ENCODE data around the gene NADSYN1. TPM values are rescaled to one million over a fixed set of nuclear protein-coding genes. Genes with fewer than 3 reads are reported as not detected.
A peak's percentile ranks its signal among the peaks of the same experiment; 100 is the strongest.

The NADSYN1 gene
- total RNA-seq, 2 donors from 2014 or later = 18.0 to 18.8 TPM

DNA sequence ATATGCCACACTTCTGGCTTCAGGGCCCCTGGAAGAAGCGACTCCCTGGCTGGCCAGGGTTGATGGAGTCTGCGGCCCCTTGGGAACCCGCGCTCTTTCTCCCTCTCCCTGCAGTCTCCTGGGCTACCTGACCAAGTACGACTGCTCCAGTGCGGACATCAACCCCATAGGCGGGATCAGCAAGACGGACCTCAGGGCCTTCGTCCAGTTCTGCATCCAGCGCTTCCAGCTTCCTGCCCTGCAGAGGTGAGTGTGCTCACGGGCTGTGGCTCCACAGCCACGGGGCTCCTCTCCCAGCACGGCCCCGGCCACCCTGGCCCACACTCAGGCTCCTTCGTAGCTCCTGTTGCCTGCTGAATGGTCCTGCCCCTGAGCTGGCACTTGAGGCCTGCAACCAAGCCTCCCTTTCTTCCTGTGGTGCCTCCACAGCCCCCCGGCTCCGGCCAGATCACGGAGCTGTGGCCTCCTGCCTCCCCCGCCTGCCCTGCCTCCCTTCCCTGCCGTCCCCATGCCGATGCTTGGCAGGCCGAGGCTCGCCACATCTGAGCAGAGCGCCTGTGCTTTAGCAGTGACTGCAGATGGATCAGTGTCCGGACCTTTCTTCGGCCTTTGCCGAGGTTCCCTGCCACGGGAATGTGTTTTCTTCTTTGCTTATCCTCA lies 37.9 kb downstream of the NADSYN1 start:
- no peak for DNase-seq (ENCODE audit: low spot score)

DNA sequence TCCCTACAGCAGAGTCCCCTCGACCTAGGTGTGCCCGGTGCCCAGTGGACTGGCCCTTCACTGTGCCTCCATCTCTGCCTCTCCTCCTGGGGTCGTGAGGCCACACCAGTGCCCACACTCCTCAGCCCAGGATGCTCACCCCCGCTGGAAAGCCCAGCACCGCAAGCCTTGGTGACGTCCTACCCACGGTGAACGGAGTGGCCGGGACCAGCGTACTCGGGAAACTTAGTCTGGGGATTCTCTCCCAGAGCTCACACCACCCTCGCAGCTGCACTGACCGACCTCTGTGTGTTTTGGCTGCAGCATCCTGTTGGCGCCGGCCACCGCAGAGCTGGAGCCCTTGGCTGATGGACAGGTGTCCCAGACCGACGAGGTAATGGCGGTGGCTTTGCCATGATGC lies 38.5 kb downstream of the NADSYN1 start:
- H3K27me3 ChIP-seq = no peaks in the 10 kb centered on the region
- H3K36me3 ChIP-seq = peaks cover 30% of the 10 kb centered on the region
- no peak overlapping the region for H3K27ac ChIP-seq
- TF ChIP-seq, protein P1, sequence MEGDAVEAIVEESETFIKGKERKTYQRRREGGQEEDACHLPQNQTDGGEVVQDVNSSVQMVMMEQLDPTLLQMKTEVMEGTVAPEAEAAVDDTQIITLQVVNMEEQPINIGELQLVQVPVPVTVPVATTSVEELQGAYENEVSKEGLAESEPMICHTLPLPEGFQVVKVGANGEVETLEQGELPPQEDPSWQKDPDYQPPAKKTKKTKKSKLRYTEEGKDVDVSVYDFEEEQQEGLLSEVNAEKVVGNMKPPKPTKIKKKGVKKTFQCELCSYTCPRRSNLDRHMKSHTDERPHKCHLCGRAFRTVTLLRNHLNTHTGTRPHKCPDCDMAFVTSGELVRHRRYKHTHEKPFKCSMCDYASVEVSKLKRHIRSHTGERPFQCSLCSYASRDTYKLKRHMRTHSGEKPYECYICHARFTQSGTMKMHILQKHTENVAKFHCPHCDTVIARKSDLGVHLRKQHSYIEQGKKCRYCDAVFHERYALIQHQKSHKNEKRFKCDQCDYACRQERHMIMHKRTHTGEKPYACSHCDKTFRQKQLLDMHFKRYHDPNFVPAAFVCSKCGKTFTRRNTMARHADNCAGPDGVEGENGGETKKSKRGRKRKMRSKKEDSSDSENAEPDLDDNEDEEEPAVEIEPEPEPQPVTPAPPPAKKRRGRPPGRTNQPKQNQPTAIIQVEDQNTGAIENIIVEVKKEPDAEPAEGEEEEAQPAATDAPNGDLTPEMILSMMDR (IDR thresholded peaks at IDR 0.05) = no peak
- H3K9me3 ChIP-seq = no peaks in the 10 kb centered on the region
- H3K4me1 ChIP-seq = peaks cover 0 to 6% of the 10 kb centered on the region in 2 donors
- no peak overlapping the region for H3K4me3 ChIP-seq
- DNase-seq (ENCODE audit: low spot score) = no peak

More for the DNA sequence above, 37.9 kb downstream of the NADSYN1 start:
- Histone ChIP-seq H3K36me3 (peaks cover 31% of the 10 kb centered on the region), H3K4me1 (peaks cover 0 to 6% of the 10 kb centered on the region in 2 donors), H3K4me3 (no peak overlapping the region), H3K27me3 (no peaks in the 10 kb centered on the region), H3K9me3 (no peaks in the 10 kb centered on the region), H3K27ac (no peak overlapping the region)
- TF ChIP-seq, protein P1 (IDR thresholded peaks at IDR 0.05) = no peak

DNA sequence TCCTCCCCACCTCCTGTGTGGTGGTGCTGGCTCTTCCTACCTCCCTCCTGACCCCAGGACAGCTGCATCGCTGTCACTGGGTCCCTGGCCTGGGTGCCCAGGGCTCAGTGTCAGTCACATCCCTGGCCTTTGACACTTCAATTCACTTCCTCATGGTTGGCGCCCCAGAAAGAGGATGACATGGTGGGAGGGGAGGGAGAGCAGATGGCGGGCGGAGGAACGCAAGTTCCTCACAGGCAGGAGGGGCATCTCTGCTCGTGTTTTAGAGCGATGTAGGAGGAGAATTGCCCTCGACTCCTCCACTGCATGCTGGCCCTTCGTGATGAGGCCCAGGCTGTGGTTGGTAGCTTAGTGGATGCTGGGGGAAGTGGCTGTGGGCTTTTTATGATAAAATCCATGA lies 38.9 kb downstream of the NADSYN1 start:
- peaks cover 0 to 6% of the 10 kb centered on the region in 2 donors for H3K4me1 ChIP-seq
- peak; percentile 40 for DNase-seq (ENCODE audit: low spot score)
- no peaks in the 10 kb centered on the region for H3K27me3 ChIP-seq
- TF ChIP-seq, protein P1 (IDR thresholded peaks at IDR 0.05) = no peak
- H3K36me3 ChIP-seq = peaks cover 34% of the 10 kb centered on the region
- no peak overlapping the region for H3K27ac ChIP-seq
- H3K4me3 ChIP-seq = no peak overlapping the region
- H3K9me3 ChIP-seq = no peaks in the 10 kb centered on the region

DNA sequence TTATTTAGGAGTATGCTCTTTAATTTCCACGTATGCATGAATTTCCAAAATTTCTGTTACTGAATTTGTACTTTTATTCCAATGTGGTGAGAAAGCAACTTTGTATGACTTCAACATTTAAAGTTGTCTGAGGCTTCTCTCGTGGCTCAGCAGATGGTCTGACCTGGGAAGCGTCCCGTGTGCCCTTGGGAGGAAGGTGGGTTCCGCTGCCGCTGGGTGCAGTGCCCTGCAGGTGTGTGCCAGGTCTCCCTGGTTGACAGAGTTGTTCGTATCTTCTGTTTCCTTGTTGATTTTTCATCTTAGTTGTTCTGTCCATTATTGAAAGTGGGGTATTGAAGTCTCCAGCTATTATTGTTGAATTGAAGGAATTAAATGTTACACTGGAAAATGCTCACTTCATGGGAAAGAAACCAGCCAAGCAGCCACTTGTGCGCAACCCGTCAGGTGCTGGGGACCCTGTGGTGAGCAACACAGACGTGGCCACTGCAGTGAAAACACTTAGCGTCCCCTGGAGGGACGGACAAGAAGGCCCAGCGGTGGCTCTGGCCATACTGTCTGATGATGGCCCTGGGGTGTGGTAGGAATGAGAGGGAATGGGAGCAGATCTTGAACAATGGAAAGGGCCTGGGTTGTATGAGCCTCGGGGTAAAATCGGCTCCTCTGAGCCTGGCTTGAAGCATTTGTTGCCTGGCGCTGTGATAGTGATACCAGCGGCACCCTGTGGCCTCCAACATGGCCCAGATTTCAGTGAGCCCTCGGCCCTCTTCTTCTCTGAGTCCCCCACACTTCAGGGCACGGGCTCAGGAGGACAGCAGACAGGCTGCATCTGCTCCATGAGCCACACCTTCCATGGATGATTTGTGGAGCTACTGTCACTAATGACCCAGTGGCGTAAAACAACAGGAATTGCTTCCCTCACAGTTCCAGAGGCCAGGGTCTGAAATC lies 42.6 kb downstream of the NADSYN1 start:
- Histone ChIP-seq H3K4me3 (no peak overlapping the region), H3K4me1 (peaks cover 0 to 9% of the 10 kb centered on the region in 2 donors), H3K27ac (no peak overlapping the region), H3K36me3 (peaks cover 60% of the 10 kb centered on the region), H3K27me3 (no peaks in the 10 kb centered on the region), H3K9me3 (no peaks in the 10 kb centered on the region)
- TF ChIP-seq, protein P1 (IDR thresholded peaks at IDR 0.05) = no peak
- DNase-seq (ENCODE audit: low spot score) = no peak

DNA sequence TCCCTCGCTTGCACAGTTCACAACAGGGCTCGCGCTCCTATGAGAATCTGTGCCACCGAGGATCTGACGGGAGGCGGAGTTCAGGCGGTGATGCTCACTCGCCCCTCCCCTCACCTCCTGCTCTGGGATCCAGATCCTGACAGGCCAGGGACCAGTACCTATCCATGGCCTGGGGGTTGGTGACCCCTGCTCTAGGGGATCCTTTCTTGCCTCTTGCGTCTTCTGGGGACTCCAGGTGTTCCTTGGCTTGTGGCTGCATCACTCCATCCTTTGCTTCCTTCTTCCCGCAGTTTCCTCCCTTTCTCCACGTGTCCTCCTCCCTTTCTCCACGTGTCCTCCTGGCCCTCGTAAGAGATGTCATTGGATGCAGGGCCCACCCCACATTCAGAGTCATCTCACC lies 43.4 kb downstream of the NADSYN1 start:
- peaks cover 0 to 9% of the 10 kb centered on the region in 2 donors for H3K4me1 ChIP-seq
- no peak for DNase-seq (ENCODE audit: low spot score)
- H3K9me3 ChIP-seq = no peaks in the 10 kb centered on the region

More for the DNA sequence above, 43.4 kb downstream of the NADSYN1 start:
- Histone ChIP-seq H3K36me3 (peaks cover 56% of the 10 kb centered on the region), H3K27me3 (no peaks in the 10 kb centered on the region), H3K4me3 (no peak overlapping the region), H3K27ac (no peak overlapping the region)
- TF ChIP-seq, protein P1 (IDR thresholded peaks at IDR 0.05) = no peak
